Stimulated activated naive CD4-positive, alpha-beta T cell treated with Interleukin-2 at 50 U/mL for 16 hours (primary cell): ENCODE data around the gene CARD16.
"Not testable (repeated sequence)": the region's sequence is repeated elsewhere in the genome, so short reads cannot be mapped to it uniquely, and the experiment has no call there.

Source experiments
- DNase-seq: peaks from one replicate; lab custom pipeline; 2025; lab: John Stamatoyannopoulos, UW

CARD16 gene

DNA sequence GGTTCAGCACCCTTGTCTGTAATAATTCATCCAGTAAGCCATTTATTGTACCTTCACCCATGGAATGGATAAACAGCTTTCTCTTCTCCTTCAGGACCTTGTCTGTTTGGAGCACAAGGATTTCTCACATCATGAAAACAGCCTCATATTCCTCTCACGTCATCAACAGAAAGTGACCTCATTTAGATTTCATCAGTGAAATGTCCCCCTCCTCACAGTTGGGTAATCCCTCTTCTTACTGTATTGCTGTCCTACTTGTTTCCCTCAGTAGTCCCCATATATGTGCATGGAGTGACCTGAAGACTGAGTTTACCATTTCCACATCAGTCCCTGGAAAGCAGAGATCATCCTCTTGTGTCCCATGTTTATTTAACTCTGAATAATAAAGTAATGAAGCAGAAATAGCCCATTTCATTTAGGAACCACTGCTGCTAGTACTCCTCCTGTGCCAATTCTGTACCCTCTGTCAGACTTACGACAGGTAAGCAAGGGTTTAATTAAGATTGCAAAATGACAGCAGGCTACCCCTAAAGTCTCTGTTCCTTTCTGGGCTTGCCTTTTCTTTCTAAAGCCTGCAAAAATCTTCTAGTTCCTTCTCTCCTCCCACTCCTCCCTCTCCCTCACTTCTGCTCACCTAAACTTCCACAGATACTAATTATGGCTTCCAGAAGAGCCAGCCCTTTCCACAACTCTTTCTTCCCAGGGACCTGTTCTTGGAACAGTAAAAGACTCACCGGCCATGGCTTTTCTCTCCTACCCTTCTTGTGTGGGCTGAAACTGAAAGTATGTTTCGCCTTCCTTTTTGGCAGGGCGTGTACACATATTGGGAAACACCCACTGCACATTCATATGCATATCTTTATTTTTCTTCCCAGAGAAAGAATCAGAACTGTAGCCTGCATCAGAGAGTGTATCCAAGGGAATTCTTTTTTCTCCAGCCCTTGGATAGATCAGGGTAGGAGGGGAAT is at the start of gene CARD16:
CARD16 (minus strand) TSS at position 779 of the 968 bp plus-strand sequence; CDS start at position 741, 38 bp downstream.
- DNase-seq, result peak; percentile 2

DNA sequence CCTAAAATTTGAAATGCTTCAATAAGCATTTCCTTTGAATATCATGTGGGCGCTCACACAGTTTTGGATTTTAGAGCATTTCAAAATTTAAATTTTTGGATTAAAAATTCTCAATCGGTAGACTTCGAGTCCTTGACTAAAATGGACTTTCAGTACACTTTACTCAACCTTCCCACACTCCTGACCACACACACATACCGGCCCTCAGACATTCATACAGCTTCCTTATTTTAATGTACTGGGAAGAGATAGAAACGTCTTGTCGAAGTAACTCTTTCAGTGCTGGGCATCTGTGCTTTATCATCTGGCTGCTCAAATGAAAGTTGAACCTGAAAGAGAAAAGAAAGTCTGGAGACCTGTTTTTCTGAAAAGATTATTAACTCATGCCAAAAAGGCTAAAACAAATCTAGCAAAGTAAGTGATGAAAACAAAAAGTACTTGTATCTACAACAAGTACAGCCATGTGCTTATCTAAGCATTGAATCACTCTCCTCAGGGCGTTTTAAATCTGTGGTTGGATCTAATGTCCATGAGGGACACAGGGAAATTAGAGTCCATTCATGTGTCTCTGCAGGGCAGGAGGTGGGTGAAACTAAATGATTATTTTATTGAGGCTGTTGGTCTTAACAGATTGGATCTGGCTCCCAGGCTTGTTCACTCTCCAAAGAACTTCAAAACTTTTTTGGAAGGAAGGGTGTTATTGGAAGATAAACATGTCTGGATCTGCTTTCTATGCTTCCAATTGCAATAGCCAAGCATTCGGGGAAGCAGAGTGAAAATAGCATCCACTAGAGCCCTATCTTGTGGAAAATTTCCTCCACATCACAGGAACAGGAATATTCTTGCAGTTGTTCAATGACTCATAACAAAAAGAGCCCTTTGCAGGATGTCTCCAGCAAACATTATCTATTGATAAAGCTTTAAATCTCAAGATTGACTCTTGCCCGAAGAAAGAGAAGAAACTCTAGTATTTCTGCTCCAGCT is 47.4 kb upstream of the CARD16 start:
- no peak for DNase-seq

DNA sequence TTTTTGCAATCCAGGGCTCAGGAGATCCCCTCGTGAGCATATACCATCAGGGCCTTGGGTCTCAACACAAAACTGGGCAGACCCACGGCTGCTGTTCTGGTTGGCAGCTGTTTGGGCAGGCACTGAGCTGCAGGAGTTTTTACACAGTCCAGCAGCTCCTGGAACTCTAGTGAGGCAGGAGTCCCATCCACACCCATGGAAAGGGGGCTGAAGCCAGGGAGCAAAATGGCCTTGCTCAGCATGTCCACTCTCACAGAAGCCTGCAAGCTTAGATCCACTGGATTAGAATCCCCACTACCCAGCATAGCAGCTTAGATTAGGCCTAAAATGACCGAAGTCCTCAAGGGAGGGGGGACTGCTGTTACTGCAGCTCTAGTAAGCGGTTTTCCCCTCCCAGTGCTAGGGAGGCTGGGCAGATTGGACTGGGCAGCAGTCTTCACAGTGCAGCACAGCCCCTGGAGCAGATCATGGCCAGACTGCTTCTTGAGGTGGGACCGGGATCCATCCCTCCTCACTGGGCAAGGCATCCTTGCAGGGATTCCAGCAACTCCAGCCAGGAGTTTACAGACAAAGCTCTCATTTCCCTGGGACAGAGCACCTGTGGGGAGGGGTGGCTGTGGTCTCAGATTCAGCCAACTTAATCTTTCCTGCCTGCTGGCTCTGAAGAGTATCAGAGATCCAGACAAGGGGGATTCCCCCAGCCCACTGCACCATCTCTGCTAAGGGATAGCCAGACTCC is 36.4 kb upstream of the CARD16 start:
- DNase-seq, result no peak

DNA sequence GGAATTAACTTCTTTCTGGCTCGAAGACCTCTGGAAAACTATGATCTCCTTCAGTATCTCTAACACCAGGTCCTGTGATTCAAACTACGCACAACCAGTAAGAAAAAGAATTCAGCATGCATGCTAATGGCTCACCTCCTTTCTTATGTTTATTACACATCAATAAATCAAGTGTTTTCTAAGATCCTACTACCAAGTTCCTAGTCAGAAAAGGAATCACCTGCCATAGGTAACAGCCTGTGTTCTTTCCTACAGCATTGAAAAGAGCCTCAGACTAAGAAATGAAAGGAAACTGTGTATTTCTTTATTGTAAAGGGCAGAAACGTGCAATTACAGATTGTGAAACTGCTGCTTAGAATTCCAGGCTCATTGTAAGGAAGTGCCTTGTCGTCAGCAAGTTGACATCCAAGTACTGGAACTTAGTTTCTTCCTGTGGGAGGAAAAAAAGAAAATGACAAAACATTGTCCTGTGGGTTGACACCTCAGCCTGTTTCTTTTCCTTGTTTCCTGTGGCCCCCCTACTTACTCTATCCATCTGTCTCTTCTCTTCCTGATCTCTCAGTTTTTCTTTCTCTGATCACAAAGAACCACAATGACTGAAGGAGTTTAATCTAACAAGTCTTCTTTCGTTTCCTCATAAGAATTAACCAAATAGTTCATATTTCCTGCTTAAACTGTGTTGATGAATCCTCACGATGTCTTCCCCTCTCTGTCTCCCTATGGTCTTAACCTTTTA is 35.2 kb upstream of the CARD16 start:
- not testable (repeated sequence) for DNase-seq

DNA sequence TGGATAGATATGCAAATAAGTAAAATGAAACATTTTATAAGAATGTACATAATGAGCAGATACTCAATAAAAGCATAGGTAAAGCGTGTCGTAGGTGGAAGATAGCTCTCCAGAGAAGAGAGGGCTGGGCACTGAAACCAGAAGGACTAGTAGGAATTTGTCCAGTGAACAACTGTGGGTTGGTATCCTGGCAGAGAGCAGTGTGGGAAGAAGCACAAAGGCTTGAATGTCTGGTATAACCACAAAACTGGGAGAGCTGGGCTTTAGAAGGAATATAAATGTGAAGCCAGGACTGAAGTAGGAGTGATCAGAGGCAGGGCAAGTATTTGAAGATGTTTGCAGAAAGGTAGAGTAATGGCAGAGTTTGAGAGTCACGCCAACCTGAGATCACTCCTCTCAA is 33.1 kb upstream of the CARD16 start:
- no peak for DNase-seq

DNA sequence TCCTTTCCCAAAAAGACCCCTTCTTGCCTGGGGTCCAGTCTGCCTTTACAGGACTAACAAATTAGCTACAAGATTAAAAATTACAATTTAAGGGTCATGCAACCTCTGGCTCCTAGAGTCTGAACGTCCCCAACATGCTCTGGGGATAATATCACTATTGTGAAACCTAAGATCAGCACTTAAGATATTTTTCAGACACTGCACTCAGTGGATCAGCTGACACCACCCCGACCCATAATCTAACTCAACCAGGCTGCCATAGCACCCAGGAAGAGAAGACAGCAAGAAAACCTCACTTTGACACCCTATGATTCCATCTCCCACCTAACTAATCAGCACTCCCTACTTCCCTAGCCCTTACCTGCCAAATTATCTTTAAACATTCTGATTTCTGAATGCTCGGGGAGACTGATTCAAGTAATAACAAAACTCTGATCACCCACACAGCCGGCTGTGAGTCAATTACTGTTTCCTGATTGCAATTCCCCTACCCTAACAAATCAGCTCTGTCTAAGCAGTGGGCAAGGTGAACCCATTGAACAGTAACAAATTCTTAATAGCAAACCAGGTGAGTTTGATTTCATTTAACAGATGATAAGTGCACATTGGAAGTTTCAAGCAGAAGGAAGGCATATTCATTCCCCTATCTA is 32.1 kb upstream of the CARD16 start:
- peak; percentile 28 for DNase-seq

DNA sequence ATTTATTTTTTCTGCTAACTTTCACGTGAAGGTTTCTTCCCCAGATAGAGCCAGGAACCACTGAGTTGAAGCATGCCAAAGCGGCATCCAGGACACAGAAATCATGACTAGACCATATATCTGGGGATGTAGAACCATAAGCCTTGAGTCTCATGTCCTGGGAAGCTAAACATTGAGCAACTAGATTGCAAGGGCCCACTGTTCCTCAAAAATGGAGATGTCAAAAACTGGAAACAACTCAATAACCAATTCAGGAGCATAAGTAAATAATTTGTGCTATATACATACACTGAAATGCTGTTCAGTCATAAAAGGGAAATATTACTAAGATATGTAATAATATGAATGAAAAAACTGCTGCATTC is 29.0 kb upstream of the CARD16 start:
- DNase-seq, result no peak

DNA sequence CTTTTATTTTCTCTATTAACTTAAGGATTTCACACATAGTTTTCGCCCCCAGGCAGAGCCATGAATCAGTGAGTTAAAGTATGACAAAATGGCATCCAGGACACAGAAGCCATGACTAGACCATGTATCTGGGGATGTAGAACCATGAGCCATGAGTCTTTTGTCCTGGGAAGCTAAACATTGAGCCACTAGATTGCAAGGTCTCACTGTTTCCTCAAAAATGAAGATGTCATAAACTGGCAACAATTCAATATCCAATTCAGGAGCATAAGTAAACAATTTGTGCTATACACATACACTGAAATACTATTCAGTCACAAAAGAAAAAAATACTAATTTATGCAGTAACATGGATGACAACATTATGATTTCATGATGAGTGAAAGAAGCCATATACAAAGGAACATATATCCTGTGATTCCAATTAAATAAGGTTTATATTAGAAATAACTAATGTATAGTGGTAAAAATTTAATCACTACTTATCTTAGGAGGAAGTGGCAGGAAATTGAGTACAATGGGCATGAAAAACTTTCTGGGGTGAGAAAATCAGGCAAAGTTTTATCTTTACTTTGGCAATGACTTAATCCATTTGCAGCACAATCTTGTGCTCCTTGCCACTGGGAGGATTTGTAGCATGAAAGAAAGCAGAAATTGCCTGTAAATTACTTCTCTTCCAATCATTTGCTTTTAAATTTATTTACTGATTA is 28.5 kb upstream of the CARD16 start:
- DNase-seq, result no peak

DNA sequence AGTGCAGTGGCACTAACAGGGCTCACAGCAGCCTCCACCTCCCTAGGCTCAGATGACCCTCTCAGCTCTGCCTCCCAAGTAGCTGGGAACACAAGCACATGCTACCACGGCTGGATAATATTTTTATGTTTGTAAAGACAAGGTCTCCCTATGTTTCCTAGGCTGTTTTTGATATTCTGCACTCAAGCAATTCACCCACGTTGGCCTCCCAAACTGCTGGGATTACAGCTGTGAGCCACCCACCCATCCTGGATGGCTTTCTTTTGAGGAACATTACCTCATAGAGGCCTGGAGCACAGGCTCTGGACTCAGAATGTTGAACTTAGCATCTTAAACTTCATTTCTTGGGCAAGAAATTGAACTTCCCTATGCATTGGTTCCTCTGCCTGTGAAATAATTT is 26.9 kb upstream of the CARD16 start:
- not testable (repeated sequence) for DNase-seq

DNA sequence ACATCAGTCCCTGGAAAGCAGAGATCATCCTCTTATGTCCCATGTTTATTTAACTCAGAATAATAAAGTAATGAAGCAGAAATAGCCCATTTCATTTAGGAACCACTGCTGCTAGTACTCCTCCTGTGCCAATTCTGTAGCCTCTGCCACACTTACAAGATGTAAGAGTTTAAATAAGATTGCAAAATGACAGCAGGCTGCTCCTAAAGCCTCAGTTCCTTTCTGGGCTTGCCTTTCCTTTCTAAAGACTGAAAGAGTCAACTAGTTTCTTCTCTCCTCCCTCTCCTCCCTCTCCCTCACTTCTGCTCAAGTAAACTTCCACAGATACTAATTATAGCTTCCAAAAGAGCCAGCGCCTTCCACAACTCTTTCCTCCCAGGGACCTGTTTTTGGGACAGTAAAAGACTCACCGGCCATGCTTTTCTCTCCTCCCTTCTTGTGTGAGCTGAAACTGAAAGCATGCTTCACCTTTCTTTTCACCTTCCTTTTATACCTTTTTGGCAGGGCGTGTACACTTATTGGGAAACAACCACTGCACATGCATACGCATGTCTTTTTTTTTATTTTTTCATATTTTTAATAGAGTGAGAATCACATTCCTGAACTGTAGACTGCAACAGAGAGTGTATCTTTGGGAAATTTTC is 26.1 kb upstream of the CARD16 start:
- DNase-seq, result no peak

DNA sequence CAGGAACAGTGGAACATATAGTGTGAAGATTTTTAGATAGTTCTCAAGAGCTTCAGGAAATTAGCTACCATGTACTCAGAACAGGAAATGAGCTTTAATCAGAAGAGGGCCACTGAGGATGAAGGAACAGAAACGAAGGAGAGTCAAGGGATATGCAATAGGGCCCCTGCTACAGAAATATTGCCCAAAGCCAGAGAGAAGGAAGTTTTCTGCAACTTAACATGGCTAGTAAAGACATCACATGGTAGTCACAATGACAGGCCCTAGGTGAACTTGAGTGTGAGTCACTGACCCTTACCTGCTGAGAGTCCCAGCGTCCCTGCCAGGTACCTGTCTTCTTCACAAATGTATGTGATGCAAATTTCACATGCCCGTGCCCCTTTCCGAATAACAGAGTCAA is 25.2 kb upstream of the CARD16 start:
- DNase-seq, result no peak

DNA sequence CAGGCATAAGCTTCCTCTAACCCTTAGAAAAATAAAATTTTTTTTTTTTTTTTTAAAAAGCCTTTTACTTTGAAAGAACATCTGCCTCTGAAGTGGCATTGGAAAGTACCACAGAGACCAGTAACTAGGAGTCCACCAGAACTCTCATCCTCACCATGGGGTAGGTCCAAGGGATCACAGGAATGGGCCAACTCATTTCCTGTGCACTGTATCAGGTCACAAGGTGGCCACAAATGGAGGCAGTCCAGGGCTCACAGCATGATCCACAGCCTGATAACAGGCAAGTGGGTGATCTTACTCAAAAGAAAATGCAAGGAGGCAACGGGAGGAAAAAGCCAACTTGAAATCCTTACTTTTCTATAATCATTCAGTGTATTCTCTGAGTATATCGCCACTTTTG is 24.6 kb upstream of the CARD16 start:
- DNase-seq, result not testable (repeated sequence)

DNA sequence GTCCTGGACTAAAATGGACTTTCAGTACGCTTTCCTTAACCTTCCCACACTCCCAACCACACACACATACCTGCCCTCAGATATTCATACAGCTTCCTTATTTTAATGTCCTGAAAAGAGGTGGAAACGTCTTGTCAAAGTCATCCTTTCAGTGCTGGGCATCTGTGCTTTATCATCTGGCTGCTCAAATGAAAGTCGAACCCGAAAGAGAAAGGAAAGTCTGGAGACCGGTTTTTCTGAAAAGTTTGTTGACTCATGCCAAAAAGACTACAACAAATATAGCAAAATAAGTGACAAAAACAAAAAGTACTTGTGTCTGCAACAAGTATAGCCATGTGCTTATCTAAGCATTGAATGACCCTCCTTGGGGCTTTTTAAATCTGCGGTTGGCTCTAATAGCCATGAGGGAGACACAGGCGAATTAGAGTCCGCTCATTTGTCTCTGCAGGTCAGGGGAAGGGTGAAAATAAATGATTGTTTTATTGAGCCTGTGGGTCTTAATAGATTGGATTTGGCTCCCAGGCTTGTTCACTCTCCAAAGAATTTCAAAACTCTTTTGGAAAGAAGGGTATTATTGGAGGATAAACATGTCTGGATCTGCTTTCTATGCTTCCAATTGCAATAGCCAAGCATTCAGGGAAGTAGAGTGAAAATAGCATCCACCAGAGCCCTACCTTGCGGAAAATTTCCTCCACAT is 18.3 kb upstream of the CARD16 start:
- DNase-seq, result not testable (repeated sequence)

DNA sequence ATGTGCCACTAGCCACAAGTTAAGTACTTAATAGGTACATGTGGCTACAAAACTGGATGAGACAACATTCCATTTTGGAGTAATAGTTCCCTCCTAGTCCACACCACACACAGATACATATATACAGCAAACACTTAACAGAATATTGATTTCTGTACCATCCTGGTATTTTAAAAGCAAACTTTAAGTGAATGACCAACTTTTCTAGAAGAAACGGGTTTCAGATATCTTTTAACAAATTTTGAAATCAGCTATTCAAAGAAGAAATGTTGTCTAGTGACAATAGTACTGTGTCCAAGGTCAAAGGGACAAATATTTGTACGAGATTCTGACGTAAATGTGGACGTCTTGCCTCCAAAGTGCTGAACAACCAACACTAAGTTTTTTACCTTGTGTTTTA is 12.3 kb upstream of the CARD16 start:
- DNase-seq, result no peak

DNA sequence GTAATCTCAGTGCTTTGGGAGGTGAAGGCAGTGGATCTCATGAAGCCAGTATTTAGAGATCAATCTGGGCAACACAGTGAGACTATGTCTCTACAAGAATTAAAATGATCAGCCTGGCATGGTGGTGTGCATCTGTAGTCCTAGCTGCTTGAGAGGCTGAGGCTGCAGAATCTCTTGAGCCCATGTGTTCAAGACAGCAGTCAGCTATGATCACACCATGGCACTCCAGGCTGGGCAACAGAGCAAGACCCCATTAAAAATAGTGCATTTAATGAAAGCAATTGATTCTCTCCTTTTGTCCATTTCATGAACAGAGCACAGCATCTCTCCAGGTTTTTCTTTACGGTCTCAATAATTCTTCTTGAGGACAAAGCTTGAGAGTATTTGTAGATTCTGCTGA is 11.3 kb upstream of the CARD16 start:
- DNase-seq, result no peak

DNA sequence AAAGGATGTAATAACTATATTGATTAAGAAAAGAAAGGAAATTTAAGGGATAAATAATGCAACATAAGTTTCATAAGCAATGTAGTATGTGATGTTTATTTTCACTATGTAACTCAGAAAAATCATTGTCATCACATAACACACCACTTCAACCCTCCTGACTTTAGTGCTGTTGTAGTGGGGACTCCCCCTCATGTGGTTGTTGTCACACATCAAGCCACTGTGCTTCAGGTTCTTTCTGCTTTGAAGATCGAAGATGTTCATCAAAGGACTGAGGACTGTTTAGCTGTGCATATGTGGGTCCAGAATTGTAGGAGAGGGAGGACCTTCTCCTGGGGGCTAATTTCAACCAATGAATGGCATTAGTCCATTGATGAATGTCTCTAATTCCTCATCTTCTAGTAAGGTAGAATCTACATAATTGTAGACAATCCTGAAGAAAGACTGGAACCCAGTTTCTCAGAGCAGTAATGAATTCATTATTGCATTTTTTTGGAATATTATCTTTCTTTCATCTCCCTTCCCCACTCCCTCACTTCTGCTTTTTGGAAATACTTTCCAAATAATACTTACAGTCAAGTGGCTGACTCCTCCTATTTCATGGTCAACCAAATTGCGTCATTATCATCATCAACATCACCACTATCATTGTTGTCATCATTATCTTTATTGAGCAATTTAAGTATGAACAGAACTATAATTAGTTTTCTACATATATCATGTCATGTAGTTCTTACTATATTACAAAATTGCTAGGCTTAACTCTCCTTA is 9.8 kb upstream of the CARD16 start:
- DNase-seq, result no peak

DNA sequence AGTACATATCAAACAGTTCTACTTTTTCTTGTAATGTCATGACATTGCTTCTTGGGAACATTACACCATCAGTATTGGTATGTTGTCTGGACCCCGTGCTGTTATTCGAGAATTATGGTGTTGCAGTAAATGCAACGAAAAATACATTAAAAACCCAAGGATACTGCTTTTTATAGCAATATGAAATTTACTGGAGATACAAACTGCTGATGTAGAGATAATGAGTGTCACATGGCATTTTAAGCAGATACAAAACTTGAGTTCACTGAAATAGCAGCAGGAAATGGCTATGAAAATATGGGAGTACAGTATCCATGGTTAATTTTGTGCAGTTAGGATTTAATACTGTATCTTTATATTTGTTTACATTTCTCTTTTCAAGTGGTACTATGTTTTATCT is 7.4 kb upstream of the CARD16 start:
- no peak for DNase-seq

DNA sequence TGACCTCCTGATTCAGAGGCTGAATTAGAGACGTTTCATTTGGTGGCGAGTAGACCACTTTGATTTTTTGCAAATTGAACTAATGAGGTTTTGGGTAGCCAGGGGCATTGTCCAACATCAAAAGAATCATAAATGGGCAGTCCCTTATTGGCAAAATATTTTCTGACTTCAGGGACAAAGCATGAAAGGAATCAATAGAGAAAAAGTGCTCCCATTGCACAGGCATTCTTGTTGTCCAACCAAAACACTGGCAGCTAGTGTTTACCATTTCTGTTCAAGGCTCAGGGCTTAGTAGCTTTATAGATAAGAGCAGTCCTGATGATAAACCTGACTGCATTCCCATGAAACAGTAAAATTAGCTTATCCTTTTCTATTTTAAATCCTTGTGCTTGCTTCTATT is 6.4 kb upstream of the CARD16 start:
- DNase-seq, result no peak
